A549 (cell line): ENCODE results near the gene SLC39A5. TPM values are rescaled to one million over a fixed set of nuclear protein-coding genes. Genes with fewer than 3 reads are reported as not detected.
A peak's percentile ranks its signal among the peaks of the same experiment; 100 is the strongest.

Experiments
- ATAC-seq, 2 experiments: fragments of 200-7000 bp in 1 of 2; fragments of >200 bp in 1 of 2; cut with Nextera tagmentation in 1 of 2; cut with Tn5 transposase in 1 of 2; 3 replicates each; pipeline versions ENCODE4 v1.8.0 to v1.9.1; 2018 to 2020; ENCODE audit warnings: mild to moderate bottlenecking in 1 of 2, moderate library complexity in 1 of 2
- CTCF ChIA-PET: fragments of 300-600 bp; sonication (Branson Sonifier 250); formaldehyde crosslinking; extraction: SDS; loops from one replicate; lab custom pipeline; 2021; ENCODE audit warnings: antibody characterized with exemption, inconsistent platforms; lab: Yijun Ruan, JAX
- POLR2A ChIA-PET: fragments of 350-600 bp; formaldehyde crosslinking; extraction: SDS; loops from one replicate; lab custom pipeline; 2021; ENCODE audit warnings: antibody characterized with exemption, inconsistent platforms; lab: Yijun Ruan, JAX
- DNase-seq, 2 experiments: peaks; one replicate each; pipeline versions ENCODE4 v3.0.0 to v3.0.0-alpha.2; 2011 to 2016; ENCODE audit warnings: low read depth in 1 of 2, low spot score in 1 of 2
- FAIRE-seq: peaks from 2 replicates; lab custom pipeline; 2011; peaks lifted over from hg19 to GRCh38; lab: Jason Lieb, UNC
- H3K27ac ChIP-seq, 2 experiments: fragments of >200 bp; sonication (Bioruptor Twin); formaldehyde crosslinking; 3 replicates each; pipeline ENCODE4 v1.5.1; 2016 to 2017
- H3K4me1 ChIP-seq: fragments of >200 bp; sonication (Bioruptor Twin); formaldehyde crosslinking; 3 replicates; pipeline ENCODE4 v1.6.1; 2016
- H3K4me2 ChIP-seq: fragments of >200 bp; sonication (Bioruptor Twin); formaldehyde crosslinking; 3 replicates; pipeline ENCODE4 v1.6.1; 2016
- H3K4me3 ChIP-seq: fragments of >200 bp; sonication (Bioruptor Twin); formaldehyde crosslinking; 3 replicates; pipeline ENCODE4 v1.5.1; 2016
- H3K9me3 ChIP-seq: fragments of >200 bp; sonication (Bioruptor Twin); formaldehyde crosslinking; 3 replicates; pipeline ENCODE4 v1.6.1; 2016
- CBX2 ChIP-seq: fragments of 200-600 bp; sonication (generic); IDR thresholded peaks from 2 replicates; pipeline ENCODE4 v1.6.1; 2016; ENCODE audit warnings: low read depth, mild to moderate bottlenecking, borderline replicate concordance
- CHD2 ChIP-seq: fragments of 150-350 bp; IDR thresholded peaks from 2 replicates; pipeline ENCODE4 v1.6.1; 2014; ENCODE audit warnings: low read length; ENCODE audit not compliant: partially characterized antibody
- E2F6 ChIP-seq: IDR thresholded peaks from 2 replicates; pipeline ENCODE4 v1.6.1; 2012; ENCODE audit warnings: low read depth, borderline replicate concordance
- EHF ChIP-seq: fragments of 250-450 bp; sonication (Bioruptor Pico); IDR thresholded peaks from 2 replicates; pipeline ENCODE4 v1.5.0; 2020; ENCODE audit warnings: mild to moderate bottlenecking
- EP300 ChIP-seq, 2 experiments: fragments of >200 bp; sonication (Bioruptor Twin); formaldehyde crosslinking; IDR thresholded peaks; 2 replicates in 1 of 2; 3 replicates in 1 of 2; pipeline ENCODE4 v1.6.1; 2016 to 2017
- FOSB ChIP-seq: fragments of 250-450 bp; sonication (Bioruptor Pico); IDR thresholded peaks from 2 replicates; pipeline ENCODE4 v1.5.0; 2020; ENCODE audit warnings: mild to moderate bottlenecking, moderate library complexity
- FOXS1 ChIP-seq: fragments of 250-450 bp; sonication (Bioruptor Pico); IDR thresholded peaks from 2 replicates; pipeline ENCODE4 v1.5.0; 2020; ENCODE audit warnings: mild to moderate bottlenecking, moderate library complexity
- GATA3 ChIP-seq: IDR thresholded peaks from 2 replicates; pipeline ENCODE4 v1.6.1; 2012; ENCODE audit warnings: borderline replicate concordance
- HDAC2 ChIP-seq: fragments of 200-600 bp; sonication (generic); IDR thresholded peaks from 2 replicates; pipeline ENCODE4 v1.6.1; 2016
- HEYL ChIP-seq: fragments of 250-450 bp; sonication (Bioruptor Pico); IDR thresholded peaks from 2 replicates; pipeline ENCODE4 v1.8.0; 2021; ENCODE audit warnings: mild to moderate bottlenecking, moderate library complexity
- HOXA7 ChIP-seq: fragments of 250-450 bp; sonication (Bioruptor Pico); IDR thresholded peaks from 2 replicates; pipeline ENCODE4 v1.5.0; 2020; ENCODE audit warnings: mild to moderate bottlenecking, moderate library complexity
- JUNB ChIP-seq: fragments of >200 bp; sonication (Bioruptor Twin); formaldehyde crosslinking; IDR thresholded peaks from 2 replicates; pipeline ENCODE4 v1.6.1; 2016
- KDM1A ChIP-seq: fragments of 200-600 bp; sonication (generic); IDR thresholded peaks from 2 replicates; pipeline ENCODE4 v1.6.1; 2016; ENCODE audit warnings: low read depth, mild to moderate bottlenecking
- MYC ChIP-seq: IDR thresholded peaks from 2 replicates; pipeline ENCODE4 v1.6.1; 2012; ENCODE audit warnings: mild to moderate bottlenecking, inconsistent platforms, low read length, improper control_type of control experiment, borderline replicate concordance
- NPAS2 ChIP-seq: fragments of 250-450 bp; sonication (Bioruptor Pico); IDR thresholded peaks from 2 replicates; pipeline ENCODE4 v1.8.0; 2022; ENCODE audit warnings: mild to moderate bottlenecking, moderate library complexity, borderline replicate concordance
- PBX3 ChIP-seq: IDR thresholded peaks from 2 replicates; pipeline ENCODE4 v1.6.1; 2012
- RAD21 ChIP-seq, 2 experiments: fragments of >200 bp in 1 of 2; sonication (Bioruptor Twin) in 1 of 2; formaldehyde crosslinking in 1 of 2; IDR thresholded peaks in 1 of 2; conservative IDR thresholded peaks in 1 of 2; 2 replicates in 1 of 2; 3 replicates in 1 of 2; pipeline ENCODE4 v1.6.1; 2012 to 2018; ENCODE audit warnings: inconsistent platforms in 1 of 2
- RARB ChIP-seq: fragments of 250-450 bp; sonication (Bioruptor Pico); IDR thresholded peaks from 2 replicates; pipeline ENCODE4 v1.8.0; 2021; ENCODE audit warnings: mild to moderate bottlenecking, moderate library complexity
- RFX5 ChIP-seq: fragments of 450-650 bp; IDR thresholded peaks from 2 replicates; pipeline ENCODE4 v1.7.1; 2014; ENCODE audit warnings: antibody characterized with exemption, mild to moderate bottlenecking, moderate library complexity
- RNF2 ChIP-seq: fragments of 200-600 bp; sonication (generic); IDR thresholded peaks from 2 replicates; pipeline ENCODE4 v1.6.1; 2016; ENCODE audit warnings: low read depth, mild to moderate bottlenecking, antibody characterized with exemption, moderate library complexity, borderline replicate concordance
- SMC3 ChIP-seq: fragments of >200 bp; sonication (Bioruptor Twin); formaldehyde crosslinking; IDR thresholded peaks from 3 replicates; pipeline ENCODE4 v1.6.1; 2018; ENCODE audit warnings: inconsistent platforms
- ZC3H11A ChIP-seq: fragments of 450-650 bp; IDR thresholded peaks from 2 replicates; pipeline ENCODE4 v1.6.1; 2014; ENCODE audit warnings: antibody characterized with exemption, mild to moderate bottlenecking
- ZFP36 ChIP-seq: fragments of 450-650 bp; IDR thresholded peaks from 2 replicates; pipeline ENCODE4 v1.6.1; 2014; ENCODE audit warnings: borderline replicate concordance; ENCODE audit not compliant: partially characterized antibody
- ZNF302 ChIP-seq: fragments of 250-450 bp; sonication (Bioruptor Pico); IDR thresholded peaks from 2 replicates; pipeline ENCODE4 v1.9.0; 2021; ENCODE audit warnings: inconsistent platforms, mild to moderate bottlenecking, moderate library complexity
- WGBS: methylation state at CpG from one replicate; pipeline ENCODE4 v1.1.6; 2017; ENCODE audit errors: missing lambda C conversion rate; 5-methylcytosine and 5-hydroxymethylcytosine counted together
- polyA plus RNA-seq, 4 experiments: library from polyadenylated mRNA; depleted of rRNA in 3 of 4; stranded (reverse); fragments of >200 nt; fragmentation: RNase III in 1 of 4; extraction: RNeasy Plus Mini Kit Qiagen cat#74134 plus additional on column Dnase treatment in 1 of 4; gene quantifications; 2 replicates in 3 of 4; 3 replicates in 1 of 4; pipeline ENCODE4 v1.2.3, GENCODE V29; 2011 to 2017
- TF ChIP-seq, protein P1 (sequence below): fragments of 150-350 bp; IDR thresholded peaks from 2 replicates; pipeline ENCODE4 v1.6.1; 2014; ENCODE audit warnings: low read depth, mild to moderate bottlenecking, low read length
- TF ChIP-seq, protein P2 (sequence below): IDR thresholded peaks from 2 replicates; pipeline ENCODE4 v1.6.1; 2012

The SLC39A5 gene
- polyA plus RNA-seq, 2 of the 4 experiments (the other 2 are of a cell fraction), result 0.23 TPM; not detected in 1

- Histone ChIP-seq H3K9me3 (no peaks in the 10 kb centered on the region), H3K4me2 (no peak overlapping the region), H3K4me3 (no peak overlapping the region), H3K27ac (no peak overlapping the region), H3K4me1 (peaks cover 19% of the 10 kb centered on the region)
- POLR2A ChIA-PET, result no interaction called here
- CTCF ChIA-PET, result interaction anchor here (1.0 to 2.5 kb wide), 3 partner anchors 9 to 25 kb away, joined by 3 to 15 read pairs (median 3); partner anchors contain the start of genes ANKRD52 and COQ10A
- no peak for FAIRE-seq
- no peak for ATAC-seq
- TF ChIP-seq CBX2, result no peak
- DNase-seq, result no peak
- 90% methylated on average over 9 of the region's 9 CpGs for WGBS
These were observed 11.8 kb downstream of the SLC39A5 start for GRCh38 chr12:56241424-56242303.

GRCh38 chr12:56242986-56243385 lies 13.1 kb downstream of the SLC39A5 start:
- Histone ChIP-seq H3K4me2 (no peak overlapping the region), H3K4me1 (peaks cover 19% of the 10 kb centered on the region), H3K27ac (peak overlapping the region in 1 of 2 experiments; percentile 59; a peak in 1 of 6 replicates), H3K4me3 (no peak overlapping the region), H3K9me3 (no peaks in the 10 kb centered on the region)
- ChIA-PET CTCF (interaction anchor here (0.5 to 2.5 kb wide), 6 partner anchors 9 to 337 kb away, joined by 3 to 15 read pairs (median 3); partner anchors contain the start of genes ANKRD52 and SMARCC2), POLR2A (no interaction called here)
- TF ChIP-seq JUNB (no peak), NPAS2 (CRISPR knock-in tag) (no peak), HDAC2 (no peak), ZC3H11A (no peak), MYC (no peak), FOSB (no peak), RAD21 (conservative IDR thresholded peaks at IDR 0.05 in 1 of 2, IDR thresholded peaks at IDR 0.05 in 1 of 2) (no peak), PBX3 (no peak), EHF (CRISPR knock-in tag) (no peak)
- TF ChIP-seq, protein P1, sequence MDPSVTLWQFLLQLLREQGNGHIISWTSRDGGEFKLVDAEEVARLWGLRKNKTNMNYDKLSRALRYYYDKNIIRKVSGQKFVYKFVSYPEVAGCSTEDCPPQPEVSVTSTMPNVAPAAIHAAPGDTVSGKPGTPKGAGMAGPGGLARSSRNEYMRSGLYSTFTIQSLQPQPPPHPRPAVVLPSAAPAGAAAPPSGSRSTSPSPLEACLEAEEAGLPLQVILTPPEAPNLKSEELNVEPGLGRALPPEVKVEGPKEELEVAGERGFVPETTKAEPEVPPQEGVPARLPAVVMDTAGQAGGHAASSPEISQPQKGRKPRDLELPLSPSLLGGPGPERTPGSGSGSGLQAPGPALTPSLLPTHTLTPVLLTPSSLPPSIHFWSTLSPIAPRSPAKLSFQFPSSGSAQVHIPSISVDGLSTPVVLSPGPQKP, result no peak
- FAIRE-seq, result no peak
- 82% methylated on average over 13 of the region's 13 CpGs for WGBS
- no peak for DNase-seq
- ATAC-seq, result no peak

DNA sequence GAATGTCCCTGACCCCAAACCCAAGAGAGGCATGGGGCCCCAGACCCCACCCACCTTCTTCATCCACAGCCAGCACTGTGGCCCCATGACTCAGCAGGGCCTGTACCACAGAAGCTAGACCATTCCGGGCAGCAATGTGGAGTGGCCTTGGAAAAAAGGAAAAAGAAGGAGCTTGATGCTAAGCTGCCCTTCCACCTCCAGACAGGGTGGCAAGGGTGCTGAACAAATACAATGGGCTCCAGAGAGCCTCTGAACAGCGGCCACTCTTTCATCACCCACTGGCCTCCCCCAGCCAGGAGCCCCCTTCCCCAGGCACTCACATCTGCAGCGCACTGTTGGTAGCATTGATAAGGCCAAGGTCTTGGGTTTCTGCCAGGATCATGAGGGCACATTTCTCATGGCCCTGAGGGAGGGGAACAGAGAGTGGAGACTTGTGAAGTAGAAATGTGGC lies 13.9 kb downstream of the SLC39A5 start:
- no peak for DNase-seq
- no peak overlapping the region for H3K4me2 ChIP-seq
- 59% methylated on average over 3 of the region's 3 CpGs for WGBS
- H3K4me1 ChIP-seq, result peaks cover 19% of the 10 kb centered on the region
- CTCF ChIA-PET, result interaction anchor here (1.2 to 8.4 kb wide), 5 partner anchors 7 to 16 kb away, joined by 3 to 101 read pairs (median 4); partner anchors contain the start of gene ANKRD52
- no peak for TF ChIP-seq EP300 (IDR thresholded peaks at IDR 0.05)
- TF ChIP-seq, protein P2, sequence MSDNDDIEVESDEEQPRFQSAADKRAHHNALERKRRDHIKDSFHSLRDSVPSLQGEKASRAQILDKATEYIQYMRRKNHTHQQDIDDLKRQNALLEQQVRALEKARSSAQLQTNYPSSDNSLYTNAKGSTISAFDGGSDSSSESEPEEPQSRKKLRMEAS, result no peak
- TF ChIP-seq SMC3, result no peak
- TF ChIP-seq ZFP36, result no peak
- no peak for TF ChIP-seq HOXA7
- no peak for TF ChIP-seq ZC3H11A
- no peak for TF ChIP-seq E2F6
- no peak for TF ChIP-seq RARB (CRISPR knock-in tag)
- TF ChIP-seq, protein P1, result no peak
- TF ChIP-seq GATA3, result no peak
- no peak for TF ChIP-seq RAD21 (conservative IDR thresholded peaks at IDR 0.05 in 1 of 2, IDR thresholded peaks at IDR 0.05 in 1 of 2)
- no peak for TF ChIP-seq KDM1A
- no peak for TF ChIP-seq HEYL (CRISPR knock-in tag)
- TF ChIP-seq EHF (CRISPR knock-in tag), result no peak
- no peak for TF ChIP-seq CHD2
- no peak for TF ChIP-seq RFX5
- no peak for TF ChIP-seq ZNF302 (CRISPR knock-in tag)
- no peak for TF ChIP-seq FOXS1
- TF ChIP-seq RNF2, result no peak
- FAIRE-seq, result no peak
- H3K9me3 ChIP-seq, result no peaks in the 10 kb centered on the region
- H3K4me3 ChIP-seq, result no peak overlapping the region
- ATAC-seq, result peak in 1 of 2 experiments; percentile 12; a peak in 3 of 6 replicates
- POLR2A ChIA-PET, result no interaction called here
- H3K27ac ChIP-seq, result peak overlapping the region; percentile 13 to 59; a peak in 2 of 6 replicates
